ENCODE measurements around the gene ALDH2.

The ALDH2 gene

DNA sequence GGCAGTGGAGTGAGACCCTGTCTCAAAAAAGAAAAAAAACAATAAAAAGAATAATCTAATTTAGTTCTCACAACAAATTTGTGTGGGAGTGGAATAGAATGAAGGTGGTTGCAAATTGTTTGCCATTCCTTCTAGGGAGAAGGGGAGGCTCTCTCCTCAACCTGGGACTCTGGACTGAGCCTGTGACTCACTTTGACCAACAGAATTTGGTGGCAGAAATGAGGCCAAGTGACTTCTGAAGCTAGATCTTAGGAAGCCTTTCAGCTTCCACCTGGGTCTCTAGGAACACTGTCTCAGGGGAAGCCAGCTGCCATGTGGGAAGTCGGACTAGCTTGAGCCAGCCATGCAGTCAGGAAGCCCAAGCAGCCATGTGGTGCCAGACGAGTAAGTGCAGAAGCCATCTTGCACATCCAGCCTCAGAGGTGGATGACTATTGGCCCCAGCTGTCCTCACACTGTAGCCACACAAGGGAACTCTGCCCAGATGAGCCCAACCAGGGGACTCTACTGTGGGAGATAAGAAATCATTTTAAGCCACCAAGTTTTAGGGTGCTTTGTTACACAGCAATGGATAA is 14.4 kb downstream of the ALDH2 start:
- Histone ChIP-seq H3K4me2 (ENCODE audit: low read length) (no peak overlapping the region), H3K27me3 (ENCODE audit: insufficient read depth, low read length) (no peaks in the 10 kb centered on the region), H3K79me2 (ENCODE audit: insufficient read depth, low read length) (no peaks in the 10 kb centered on the region), H3K9ac (ENCODE audit: low read length) (no peak overlapping the region), H3K27ac (ENCODE audit: low read depth, low read length, poor library complexity, severe bottlenecking) (no peak overlapping the region), H3F3A (ENCODE audit: insufficient read depth, low read length) (no peaks in the 10 kb centered on the region), H2AFZ (ENCODE audit: low read length) (no peak overlapping the region), H3K4me1 (ENCODE audit: insufficient read depth, low read length, severe bottlenecking) (peaks cover under 1% of the 10 kb centered on the region), H4K20me1 (ENCODE audit: insufficient read depth, low read length) (no peaks in the 10 kb centered on the region), H3K9me3 (ENCODE audit: low read length) (no peaks in the 10 kb centered on the region), H3K9me2 (ENCODE audit: low read depth, low read length) (no peaks in the 10 kb centered on the region), H3K36me3 (ENCODE audit: insufficient read depth, low read length) (no peaks in the 10 kb centered on the region), H3K4me3 (ENCODE audit: low read depth, low read length, poor library complexity, severe bottlenecking) (no peak overlapping the region)
- TF ChIP-seq EZH2 (IDR thresholded peaks at IDR 0.05; ENCODE audit: borderline replicate concordance, low read length) = no peak

DNA sequence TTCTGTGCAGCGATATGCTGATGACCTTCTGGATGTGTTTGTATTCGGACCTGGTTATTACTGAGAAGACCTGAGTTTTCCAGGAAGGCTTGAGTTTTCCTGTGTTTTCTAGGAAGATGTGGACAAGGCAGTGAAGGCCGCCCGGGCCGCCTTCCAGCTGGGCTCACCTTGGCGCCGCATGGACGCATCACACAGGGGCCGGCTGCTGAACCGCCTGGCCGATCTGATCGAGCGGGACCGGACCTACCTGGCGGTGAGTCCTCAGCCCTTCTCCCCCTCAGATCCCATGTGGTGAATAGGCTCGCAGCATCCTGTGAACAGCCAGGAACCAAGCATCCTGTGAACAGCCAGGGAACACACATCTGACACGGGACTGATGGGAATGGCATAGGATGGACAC is 16.3 kb downstream of the ALDH2 start:
- H3F3A ChIP-seq (ENCODE audit: insufficient read depth, low read length) = no peaks in the 10 kb centered on the region
- H3K4me1 ChIP-seq (ENCODE audit: insufficient read depth, low read length, severe bottlenecking) = no peaks in the 10 kb centered on the region
- no peaks in the 10 kb centered on the region for H3K27me3 ChIP-seq (ENCODE audit: insufficient read depth, low read length)
- no peak for TF ChIP-seq EZH2 (IDR thresholded peaks at IDR 0.05; ENCODE audit: borderline replicate concordance, low read length)
- TF ChIP-seq CTCF (IDR thresholded peaks at IDR 0.05; ENCODE audit: low read length) = no peak
- no peak overlapping the region for H2AFZ ChIP-seq (ENCODE audit: low read length)
- no peaks in the 10 kb centered on the region for H3K9me2 ChIP-seq (ENCODE audit: low read depth, low read length)
- no peak overlapping the region for H3K4me2 ChIP-seq (ENCODE audit: low read length)
- H3K9ac ChIP-seq (ENCODE audit: low read length) = no peak overlapping the region
- no peaks in the 10 kb centered on the region for H3K36me3 ChIP-seq (ENCODE audit: insufficient read depth, low read length)
- no peaks in the 10 kb centered on the region for H3K9me3 ChIP-seq (ENCODE audit: low read length)
- H4K20me1 ChIP-seq (ENCODE audit: insufficient read depth, low read length) = no peaks in the 10 kb centered on the region
- H3K27ac ChIP-seq (ENCODE audit: low read depth, low read length, poor library complexity, severe bottlenecking) = no peak overlapping the region
- H3K4me3 ChIP-seq (ENCODE audit: low read depth, low read length, poor library complexity, severe bottlenecking) = no peak overlapping the region
- H3K79me2 ChIP-seq (ENCODE audit: insufficient read depth, low read length) = no peaks in the 10 kb centered on the region

- no peak overlapping the region for H3K4me3 ChIP-seq (ENCODE audit: low read depth, low read length, poor library complexity, severe bottlenecking)
- no peak overlapping the region for H3K27ac ChIP-seq (ENCODE audit: low read depth, low read length, poor library complexity, severe bottlenecking)
These were observed 18.2 kb downstream of the ALDH2 start for GRCh38 chr12:111784953-111785352.

More at GRCh38 chr12:111784953-111785352, 18.2 kb downstream of the ALDH2 start:
- TF ChIP-seq EZH2 (IDR thresholded peaks at IDR 0.05; ENCODE audit: borderline replicate concordance, low read length) (no peak), CTCF (IDR thresholded peaks at IDR 0.05; ENCODE audit: low read length) (no peak)
- H4K20me1 ChIP-seq (ENCODE audit: insufficient read depth, low read length) = no peaks in the 10 kb centered on the region
- H3F3A ChIP-seq (ENCODE audit: insufficient read depth, low read length) = no peaks in the 10 kb centered on the region
- no peak overlapping the region for H3K9ac ChIP-seq (ENCODE audit: low read length)
- H3K36me3 ChIP-seq (ENCODE audit: insufficient read depth, low read length) = no peaks in the 10 kb centered on the region
- no peak overlapping the region for H2AFZ ChIP-seq (ENCODE audit: low read length)
- H3K79me2 ChIP-seq (ENCODE audit: insufficient read depth, low read length) = no peaks in the 10 kb centered on the region
- no peak overlapping the region for H3K4me2 ChIP-seq (ENCODE audit: low read length)
- no peaks in the 10 kb centered on the region for H3K4me1 ChIP-seq (ENCODE audit: insufficient read depth, low read length, severe bottlenecking)
- H3K9me2 ChIP-seq (ENCODE audit: low read depth, low read length) = no peaks in the 10 kb centered on the region
- no peaks in the 10 kb centered on the region for H3K9me3 ChIP-seq (ENCODE audit: low read length)
- no peaks in the 10 kb centered on the region for H3K27me3 ChIP-seq (ENCODE audit: insufficient read depth, low read length)
